Mesenchymal stem cell (in vitro differentiated cells and primary cell): ENCODE data around the gene PPP1R12B.
"Not testable (repeated sequence)": the region's sequence is repeated elsewhere in the genome, so short reads cannot be mapped to it uniquely, and the experiment has no call there.

Experiments used
- DNase-seq: peaks from one replicate; pipeline ENCODE4 v3.0.0-alpha.2; 2013
- H2AFZ ChIP-seq: one replicate; pipeline ENCODE4 v1.6.1; 2013; ENCODE audit warnings: low read depth, mild to moderate bottlenecking, control low read depth, inconsistent platforms, low read length, moderate library complexity
- H2AK5ac ChIP-seq: 2 replicates; pipeline ENCODE4 v1.6.1; 2013; ENCODE audit warnings: low read length, moderate library complexity, mild to moderate bottlenecking, inconsistent platforms; ENCODE audit not compliant: severe bottlenecking
- H2BK120ac ChIP-seq: one replicate; pipeline ENCODE4 v1.6.1; 2013; ENCODE audit warnings: low read depth, mild to moderate bottlenecking, inconsistent platforms, low read length, moderate library complexity
- H2BK12ac ChIP-seq, 2 experiments: one replicate each; pipeline ENCODE4 v1.6.1; 2013; ENCODE audit warnings: inconsistent platforms in 2 of 2, low read length in 2 of 2, mild to moderate bottlenecking in 2 of 2, moderate library complexity in 2 of 2, control low read depth in 1 of 2
- H2BK15ac ChIP-seq: one replicate; pipeline ENCODE4 v1.6.1; 2013; ENCODE audit warnings: mild to moderate bottlenecking, low read depth, inconsistent platforms; ENCODE audit not compliant: poor library complexity, severe bottlenecking
- H2BK5ac ChIP-seq: 2 replicates; pipeline ENCODE4 v1.6.1; 2013; ENCODE audit warnings: low read depth, mild to moderate bottlenecking, low read length, control low read depth, inconsistent platforms; ENCODE audit not compliant: poor library complexity, severe bottlenecking
- H3K14ac ChIP-seq, 2 experiments: one replicate each; pipeline ENCODE4 v1.6.1; 2013; ENCODE audit warnings: inconsistent platforms in 2 of 2, low read length in 2 of 2, control low read depth in 1 of 2, mild to moderate bottlenecking in 1 of 2, moderate library complexity in 1 of 2
- H3K18ac ChIP-seq, 2 experiments: one replicate each; pipeline ENCODE4 v1.6.1; 2013; ENCODE audit warnings: inconsistent platforms in 2 of 2, low read length in 2 of 2, control low read depth in 1 of 2, low read depth in 1 of 2, mild to moderate bottlenecking in 1 of 2
- H3K23ac ChIP-seq, 2 experiments: one replicate each; pipeline ENCODE4 v1.6.1; 2013; ENCODE audit warnings: inconsistent platforms in 2 of 2, low read length in 2 of 2, mild to moderate bottlenecking in 2 of 2, moderate library complexity in 2 of 2, control low read depth in 1 of 2
- H3K27ac ChIP-seq: 2 replicates; pipeline ENCODE4 v1.5.1; 2013; ENCODE audit warnings: mild to moderate bottlenecking, moderate library complexity, low read length, control low read depth, inconsistent platforms; ENCODE audit not compliant: poor library complexity, severe bottlenecking
- H3K27me3 ChIP-seq, 2 experiments: 2 replicates each; pipeline versions ENCODE4 v1.6.1 to v1.7.0; 2013; ENCODE audit warnings: low read length in 2 of 2, mild to moderate bottlenecking in 2 of 2, moderate library complexity in 2 of 2, control low read depth in 1 of 2, inconsistent platforms in 1 of 2; ENCODE audit not compliant: control insufficient read depth in 1 of 2, insufficient read depth in 1 of 2
- H3K36me3 ChIP-seq, 2 experiments: 2 replicates each; pipeline versions ENCODE4 v1.6.1 to v1.7.0; 2013; ENCODE audit warnings: low read length in 2 of 2, control low read depth in 1 of 2, inconsistent platforms in 1 of 2, low read depth in 1 of 2, mild to moderate bottlenecking in 1 of 2; ENCODE audit not compliant: insufficient read depth in 2 of 2, control insufficient read depth in 1 of 2
- H3K4ac ChIP-seq, 2 experiments: one replicate each; pipeline ENCODE4 v1.6.1; 2013; ENCODE audit warnings: inconsistent platforms in 2 of 2, low read length in 2 of 2, mild to moderate bottlenecking in 2 of 2, moderate library complexity in 2 of 2, control low read depth in 1 of 2, low read depth in 1 of 2
- H3K4me1 ChIP-seq: 2 replicates; pipeline ENCODE4 v1.6.1; 2013; ENCODE audit warnings: low read depth, low read length, control low read depth; ENCODE audit not compliant: control insufficient read depth, insufficient read depth
- H3K4me2 ChIP-seq: 2 replicates; pipeline ENCODE4 v1.6.1; 2013; ENCODE audit warnings: low read length, mild to moderate bottlenecking, inconsistent platforms; ENCODE audit not compliant: poor library complexity, severe bottlenecking
- H3K4me3 ChIP-seq, 2 experiments: 2 replicates each; pipeline versions ENCODE4 v1.5.1 to v1.7.0; 2013; ENCODE audit warnings: low read length in 2 of 2, mild to moderate bottlenecking in 2 of 2, control low read depth in 1 of 2, low read depth in 1 of 2; ENCODE audit not compliant: insufficient read depth in 1 of 2
- H3K79me1 ChIP-seq: replicated peaks from 2 replicates; pipeline ENCODE4 v1.6.1; 2013; ENCODE audit warnings: mild to moderate bottlenecking, control low read depth, low read length, inconsistent platforms; ENCODE audit not compliant: poor library complexity, severe bottlenecking
- H3K9ac ChIP-seq: 2 replicates; pipeline ENCODE4 v1.7.0; 2013; ENCODE audit warnings: mild to moderate bottlenecking, low read length, moderate library complexity
- H3K9me3 ChIP-seq: 2 replicates; pipeline ENCODE4 v1.7.0; 2013; ENCODE audit warnings: mild to moderate bottlenecking, low read length; ENCODE audit not compliant: control insufficient read depth
- H4K8ac ChIP-seq: one replicate; pipeline ENCODE4 v1.6.1; 2013; ENCODE audit warnings: inconsistent platforms, mild to moderate bottlenecking, low read length, moderate library complexity
- H4K91ac ChIP-seq: one replicate; pipeline ENCODE4 v1.6.1; 2013; ENCODE audit warnings: mild to moderate bottlenecking, low read length, inconsistent platforms
- WGBS: methylation state at CpG from one replicate; pipeline ENCODE4 v1.1.7; 2013; ENCODE audit warnings: mixed read lengths; 5-methylcytosine and 5-hydroxymethylcytosine counted together

PPP1R12B gene

DNA sequence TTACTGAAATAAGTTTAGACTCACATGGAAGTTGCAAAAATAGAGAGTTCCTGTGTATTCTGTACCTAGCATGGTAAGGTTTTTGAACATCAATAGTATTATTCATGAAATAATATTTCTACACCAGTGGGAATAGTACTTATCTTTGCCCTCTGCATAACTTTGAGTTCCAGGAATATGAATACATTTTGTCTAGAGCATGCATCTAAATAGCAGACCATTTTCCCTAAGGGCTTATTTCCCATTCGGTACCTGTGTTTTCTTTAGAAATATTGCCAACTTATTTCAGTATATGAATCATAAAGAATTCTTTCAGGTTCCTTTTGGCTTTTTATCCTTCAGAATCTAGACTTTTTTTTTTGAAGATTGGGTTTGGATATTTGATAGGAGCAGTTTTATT is 81.6 kb downstream of the PPP1R12B start:
- H3K18ac ChIP-seq, H2AK5ac ChIP-seq: not testable (repeated sequence)

GRCh38 chr1:202432338-202432737 is 83.8 kb downstream of the PPP1R12B start:
- not testable (repeated sequence) for H2BK15ac ChIP-seq, H3K27me3 ChIP-seq, H3K4me2 ChIP-seq, H2BK5ac ChIP-seq, H2BK12ac ChIP-seq, H4K8ac ChIP-seq, H3K27ac ChIP-seq, H3K9ac ChIP-seq, H3K79me1 ChIP-seq, H2BK120ac ChIP-seq, H3K18ac ChIP-seq, H4K91ac ChIP-seq, H3K14ac ChIP-seq, H3K4me3 ChIP-seq, H2AK5ac ChIP-seq, H3K4me1 ChIP-seq, H3K4ac ChIP-seq, H3K9me3 ChIP-seq, H2AFZ ChIP-seq, DNase-seq, H3K23ac ChIP-seq
- H3K36me3 ChIP-seq: peaks cover 3 to 40% of the 10 kb centered on the region in 2 experiments
- 100% methylated on average over 2 of the region's 2 CpGs for WGBS

More for the DNA sequence above, 81.6 kb downstream of the PPP1R12B start:
- DNase-seq, H3K79me1 ChIP-seq, H2BK5ac ChIP-seq, H4K91ac ChIP-seq, H2BK120ac ChIP-seq, H3K23ac ChIP-seq, H3K4me2 ChIP-seq, H2BK15ac ChIP-seq, H3K9ac ChIP-seq, H3K4ac ChIP-seq, H3K9me3 ChIP-seq, H3K4me1 ChIP-seq, H3K27me3 ChIP-seq, H3K27ac ChIP-seq, H3K14ac ChIP-seq, H4K8ac ChIP-seq, H2BK12ac ChIP-seq, H3K4me3 ChIP-seq, H2AFZ ChIP-seq: not testable (repeated sequence)
- peaks cover 3 to 40% of the 10 kb centered on the region in 2 experiments for H3K36me3 ChIP-seq
- no CpG with 5 or more reads among the region's 1 CpG for WGBS

GRCh38 chr1:202433155-202434043 is 84.9 kb downstream of the PPP1R12B start:
- Histone ChIP-seq H3K4ac (no peak overlapping the region), H4K8ac (no peak overlapping the region), H3K9ac (no peak overlapping the region), H2BK120ac (no peak overlapping the region), H3K27me3 (no peaks in the 10 kb centered on the region), H3K4me1 (no peaks in the 10 kb centered on the region), H3K79me1 (no peaks in the 10 kb centered on the region), H3K4me3 (no peak overlapping the region), H3K9me3 (no peaks in the 10 kb centered on the region), H2BK15ac (no peak overlapping the region), H3K36me3 (peaks cover 6 to 51% of the 10 kb centered on the region in 2 experiments), H3K4me2 (no peak overlapping the region), H3K18ac (no peak overlapping the region), H3K14ac (no peak overlapping the region), H2BK12ac (no peak overlapping the region), H3K27ac (no peak overlapping the region), H3K23ac (no peak overlapping the region), H4K91ac (no peak overlapping the region), H2AK5ac (no peak overlapping the region), H2AFZ (no peak overlapping the region), H2BK5ac (no peak overlapping the region)
- no peak for DNase-seq
- 90% methylated on average over 2 of the region's 3 CpGs for WGBS

DNA sequence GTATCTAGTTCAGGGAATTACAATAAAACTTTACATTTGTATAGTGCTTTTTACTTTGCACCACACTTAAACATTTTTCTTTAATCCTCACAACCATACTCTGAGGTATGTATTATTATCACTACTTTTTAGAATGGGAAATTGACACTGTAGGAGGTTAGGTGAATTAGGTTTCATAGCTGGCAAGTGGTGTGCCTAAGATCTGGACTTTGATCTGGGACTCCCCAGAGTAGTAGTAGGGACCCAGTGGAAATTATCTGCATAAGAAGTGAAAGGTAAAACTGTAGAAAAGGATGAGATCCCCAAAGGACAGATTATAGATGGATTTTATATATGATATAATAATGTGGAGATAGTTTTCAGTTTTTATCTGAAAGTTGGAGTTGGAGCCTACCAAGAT is 85.6 kb downstream of the PPP1R12B start:
- H2BK15ac ChIP-seq: no peak overlapping the region
- H3K4ac ChIP-seq: no peak overlapping the region
- H3K14ac ChIP-seq: no peak overlapping the region
- no peak overlapping the region for H3K18ac ChIP-seq
- H3K9ac ChIP-seq: no peak overlapping the region
- no peaks in the 10 kb centered on the region for H3K9me3 ChIP-seq
- no peaks in the 10 kb centered on the region for H3K4me1 ChIP-seq
- H4K8ac ChIP-seq: no peak overlapping the region
- no peak overlapping the region for H2BK120ac ChIP-seq
- H3K23ac ChIP-seq: no peak overlapping the region
- H2AK5ac ChIP-seq: no peak overlapping the region
- H3K4me3 ChIP-seq: no peak overlapping the region
- H3K27me3 ChIP-seq: no peaks in the 10 kb centered on the region
- peaks cover 12 to 57% of the 10 kb centered on the region in 2 experiments for H3K36me3 ChIP-seq
- H2BK12ac ChIP-seq: no peak overlapping the region
- H2AFZ ChIP-seq: no peak overlapping the region
- no peaks in the 10 kb centered on the region for H3K79me1 ChIP-seq
- H3K27ac ChIP-seq: no peak overlapping the region
- DNase-seq: no peak
- no peak overlapping the region for H4K91ac ChIP-seq
- no peak overlapping the region for H3K4me2 ChIP-seq
- no peak overlapping the region for H2BK5ac ChIP-seq
